GM12864 (cell line): ENCODE results near the gene C1D.

Experiments used
- DNase-seq: peaks from one replicate; pipeline ENCODE4 v3.0.0-alpha.2; 2011; ENCODE audit warnings: low read depth
- H3K4me3 ChIP-seq: 2 replicates; pipeline ENCODE4 v1.5.1; 2011; ENCODE audit warnings: mild to moderate bottlenecking, low read depth, low read length, control low read depth
- CTCF ChIP-seq: IDR thresholded peaks from 2 replicates; pipeline ENCODE4 v1.5.1; 2011; ENCODE audit warnings: low read depth, mild to moderate bottlenecking, moderate library complexity, low read length, control low read depth, inconsistent platforms; ENCODE audit errors: missing control alignments

C1D gene

GRCh38 chr2:68018727-68019126, 44.1 kb downstream of the C1D start:
- no peak for DNase-seq
- H3K4me3 ChIP-seq: no peak overlapping the region
- no peak for TF ChIP-seq CTCF

- no peak for TF ChIP-seq CTCF
- H3K4me3 ChIP-seq: no peak overlapping the region
- DNase-seq: no peak
Observed at GRCh38 chr2:68009526-68009925, 53.3 kb downstream of the C1D start.

DNA sequence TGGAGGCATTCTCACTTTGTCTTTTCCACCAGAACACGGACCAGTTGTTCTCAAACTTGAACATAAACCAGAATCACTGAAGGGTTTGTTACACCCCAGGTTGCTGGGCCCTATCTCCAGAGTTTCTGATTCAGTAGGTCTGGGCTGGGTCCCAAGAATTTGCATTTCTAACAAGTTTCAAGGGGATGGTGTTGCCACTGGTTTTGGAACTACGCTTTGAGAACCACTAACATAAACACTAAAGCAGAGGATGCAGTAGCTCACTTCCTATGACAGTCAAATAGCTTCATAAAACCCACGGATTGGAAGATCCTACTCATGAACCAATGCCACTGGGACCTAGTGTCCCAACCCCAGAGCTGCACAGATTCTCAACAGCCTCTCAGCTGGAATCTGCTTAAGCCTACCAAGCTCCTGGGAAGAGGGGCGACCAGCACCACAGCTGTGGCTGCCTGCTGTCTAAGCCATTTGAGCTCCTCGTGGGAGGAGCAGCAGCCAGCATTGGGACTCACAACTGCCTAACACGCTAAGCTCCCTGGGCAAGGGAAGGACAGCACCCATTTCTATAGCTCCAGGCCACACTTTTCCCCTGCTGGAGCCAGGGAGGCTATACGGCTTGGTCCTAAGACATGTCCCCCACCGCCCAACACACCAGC, 62.5 kb downstream of the C1D start:
- TF ChIP-seq CTCF: no peak
- DNase-seq: no peak
- no peak overlapping the region for H3K4me3 ChIP-seq

GRCh38 chr2:67999332-67999731, 63.5 kb downstream of the C1D start:
- no peak overlapping the region for H3K4me3 ChIP-seq
- no peak for TF ChIP-seq CTCF
- no peak for DNase-seq

- no peak for DNase-seq
- no peak overlapping the region for H3K4me3 ChIP-seq
- TF ChIP-seq CTCF: no peak
Observed at GRCh38 chr2:67997903-67998302, 64.9 kb downstream of the C1D start.

DNA sequence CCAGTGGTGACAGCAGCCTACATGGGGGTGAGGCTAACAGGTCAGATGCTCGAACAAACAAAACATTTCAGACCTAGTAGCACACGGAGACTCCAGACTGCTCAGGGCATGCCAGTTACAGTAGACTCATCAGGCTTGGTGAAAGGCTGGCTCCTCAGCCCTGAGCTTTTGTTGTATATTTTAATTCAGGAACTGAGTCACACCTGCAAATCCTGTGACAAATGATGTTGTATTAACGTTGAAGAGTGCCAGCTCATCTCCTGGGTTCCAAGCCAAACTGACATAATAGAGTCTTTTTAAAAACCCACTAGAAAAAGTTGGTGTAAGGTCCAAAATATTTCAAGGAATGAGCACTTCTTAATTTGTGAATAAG, 65.3 kb downstream of the C1D start:
- H3K4me3 ChIP-seq: no peak overlapping the region
- DNase-seq: no peak
- TF ChIP-seq CTCF: no peak

DNA sequence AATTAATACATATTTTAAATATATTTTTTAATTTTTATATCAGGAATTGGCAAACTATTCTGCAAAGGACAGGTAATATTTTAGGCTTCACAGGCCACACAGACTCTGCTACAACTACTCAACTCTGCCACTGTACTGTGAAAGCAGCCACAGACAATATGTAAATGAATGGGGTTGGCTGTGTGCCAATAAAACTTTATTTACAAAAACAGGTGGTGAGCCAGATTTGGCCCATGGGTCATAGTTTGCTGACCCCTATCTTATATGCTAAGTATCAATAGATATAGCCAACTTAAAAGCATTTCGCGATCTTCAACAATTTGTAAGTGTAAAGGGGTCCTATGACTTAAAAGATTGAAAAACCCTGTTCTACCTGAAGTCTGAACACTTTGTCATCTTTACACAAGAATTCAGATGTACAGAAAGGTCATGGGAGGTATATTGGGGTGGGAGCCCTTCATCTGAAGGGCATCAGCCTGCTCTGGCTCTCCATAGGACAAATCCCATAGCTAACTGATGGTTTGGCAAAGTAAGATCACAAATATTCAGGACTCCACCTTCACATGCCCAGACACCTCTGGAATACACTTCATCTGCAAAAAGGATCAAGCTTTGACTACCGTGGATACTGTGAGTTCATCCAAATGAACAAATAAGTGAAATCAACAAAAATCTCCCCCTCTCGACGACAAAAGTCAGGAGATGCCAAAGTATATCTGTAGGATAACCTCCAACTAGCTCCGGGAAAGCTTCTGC, 65.9 kb downstream of the C1D start:
- no peak for TF ChIP-seq CTCF
- H3K4me3 ChIP-seq: no peak overlapping the region
- DNase-seq: no peak
